Left ventricle myocardium inferior (tissue), 1 donor: ENCODE measurements around the gene FBXL22. TPM values are rescaled to one million over a fixed set of nuclear protein-coding genes. Genes with fewer than 3 reads are reported as not detected.

ENCODE experiments used
- DNase-seq: peaks from one replicate; pipeline ENCODE4 v3.0.0-alpha.2; 2020
- H3K27ac ChIP-seq: fragments of 200-600 bp; replicated peaks from 2 replicates; pipeline ENCODE4 v1.8.0; 2021
- H3K27me3 ChIP-seq: fragments of 200-600 bp; 2 replicates; pipeline ENCODE4 v1.8.0; 2021; ENCODE audit warnings: low read depth
- H3K36me3 ChIP-seq: fragments of 200-600 bp; 2 replicates; pipeline ENCODE4 v1.8.0; 2021
- H3K4me1 ChIP-seq: fragments of 200-600 bp; 2 replicates; pipeline ENCODE4 v1.8.0; 2021
- H3K4me3 ChIP-seq: fragments of 200-600 bp; 2 replicates; pipeline ENCODE4 v1.8.0; 2021; ENCODE audit warnings: mild to moderate bottlenecking, moderate library complexity
- H3K9me3 ChIP-seq: fragments of 200-600 bp; replicated peaks from 2 replicates; pipeline ENCODE4 v1.8.0; 2021
- CTCF ChIP-seq: fragments of 200-600 bp; IDR thresholded peaks from 2 replicates; pipeline ENCODE4 v1.8.0; 2021; ENCODE audit warnings: antibody characterized with exemption, mild to moderate bottlenecking, borderline replicate concordance
- intact Hi-C: fragments of 100-400 bp; cut with micrococcal nuclease; formaldehyde crosslinking; loops from one replicate; pipeline ENCODE4 v1.11.0; 2022
- total RNA-seq: library from RNA; stranded (reverse); fragmentation: NEBNext Ultra II Directional; extraction: Animal tissue kit (Norgen Biotek cat#: 25700); gene quantifications from one replicate; pipeline ENCODE4 v1.2.1, GENCODE V29; 2021
- donor health status: DM: no; HTN: yes; CAD: no; lungs with severe emphysema.

Gene FBXL22
- total RNA-seq, 1 donor from 2014 or later: 29.5 TPM

GRCh38 chr15:63593705-63594671 is 3.2 kb upstream of the FBXL22 start:
- no peaks in the 10 kb centered on the region for H3K9me3 ChIP-seq
- intact Hi-C loops: no loop called here
- TF ChIP-seq CTCF: no peak
- DNase-seq: no peak
- H3K27ac ChIP-seq: peak overlapping the region; percentile 7
- peaks cover 53% of the 10 kb centered on the region for H3K4me1 ChIP-seq
- no peak overlapping the region for H3K4me3 ChIP-seq
- peaks cover 41% of the 10 kb centered on the region for H3K36me3 ChIP-seq
- no peaks in the 10 kb centered on the region for H3K27me3 ChIP-seq

GRCh38 chr15:63595065-63595464 is 2.1 kb upstream of the FBXL22 start:
- peak overlapping the region; percentile 93 for H3K27ac ChIP-seq
- H3K27me3 ChIP-seq: no peaks in the 10 kb centered on the region
- H3K9me3 ChIP-seq: no peaks in the 10 kb centered on the region
- DNase-seq: peak; percentile 45
- intact Hi-C loops: no loop called here
- peaks cover 64% of the 10 kb centered on the region for H3K4me1 ChIP-seq
- H3K4me3 ChIP-seq: no peak overlapping the region
- no peak for TF ChIP-seq CTCF
- peaks cover 30% of the 10 kb centered on the region for H3K36me3 ChIP-seq

GRCh38 chr15:63595688-63596087 is 1.5 kb upstream of the FBXL22 start:
- intact Hi-C loops: no loop called here
- peaks cover 70% of the 10 kb centered on the region for H3K4me1 ChIP-seq
- H3K4me3 ChIP-seq: no peak overlapping the region
- H3K27ac ChIP-seq: peak overlapping the region; percentile 93
- no peaks in the 10 kb centered on the region for H3K9me3 ChIP-seq
- H3K27me3 ChIP-seq: no peaks in the 10 kb centered on the region
- H3K36me3 ChIP-seq: peaks cover 24% of the 10 kb centered on the region
- no peak for TF ChIP-seq CTCF
- no peak for DNase-seq

- no peak for TF ChIP-seq CTCF
- Histone ChIP-seq H3K4me3 (peak overlapping the region; percentile 81), H3K27ac (peak overlapping the region; percentile 93), H3K36me3 (peaks cover 14% of the 10 kb centered on the region), H3K27me3 (no peaks in the 10 kb centered on the region), H3K4me1 (peaks cover 78% of the 10 kb centered on the region), H3K9me3 (no peaks in the 10 kb centered on the region)
- intact Hi-C loops: no loop called here
- DNase-seq: no peak
Measured at GRCh38 chr15:63596676-63597037, 530 bp upstream of the FBXL22 start.

- Histone ChIP-seq H3K4me1 (peaks cover 88% of the 10 kb centered on the region), H3K27me3 (no peaks in the 10 kb centered on the region), H3K9me3 (no peaks in the 10 kb centered on the region), H3K36me3 (peaks cover 11% of the 10 kb centered on the region), H3K27ac (peak overlapping the region; percentile 93), H3K4me3 (peak overlapping the region; percentile 81)
- intact Hi-C loops: no loop called here
- DNase-seq: no peak
- no peak for TF ChIP-seq CTCF
Measured at GRCh38 chr15:63597821-63598220, 634 bp downstream of the FBXL22 start.
